Stimulated activated CD8-positive, alpha-beta memory T cell treated with anti-CD3 and anti-CD28 coated beads, Interleukin-2, amount 100 ng/mL, for 48 hours (primary cell): ENCODE data around the gene MID1.

Experiments used
- DNase-seq, 2 donors: peaks; one replicate each; pipeline ENCODE4 v3.0.0-alpha.2; 2020; ENCODE audit warnings: low read depth in 2 of 2

The MID1 gene

GRCh38 chrX:10620121-10620699, at the start of gene MID1:
Gene MID1 (minus strand): TSS chrX:10620585. CDS start chrX:10567547, 53,038 bp downstream.
- no peak for DNase-seq

DNA sequence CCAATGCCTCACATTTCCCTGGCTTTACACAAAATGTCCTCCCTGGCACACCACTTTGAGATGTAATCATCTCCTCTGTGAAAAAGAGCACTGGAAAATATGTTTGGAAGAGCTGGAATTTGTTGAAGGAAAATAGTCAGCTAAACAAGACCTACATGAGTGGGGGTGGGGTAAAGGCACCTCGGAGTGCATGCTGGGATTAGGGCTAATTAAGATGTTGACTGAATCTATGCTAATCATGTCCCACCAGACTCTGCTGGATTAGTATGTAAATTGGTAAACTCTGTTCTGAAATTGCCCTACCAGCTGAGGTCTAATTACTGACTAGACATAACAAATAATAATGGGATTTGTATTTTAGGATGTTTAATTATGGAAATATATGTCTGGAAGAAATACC, 46.8 kb upstream of the MID1 start:
- no peak for DNase-seq

DNA sequence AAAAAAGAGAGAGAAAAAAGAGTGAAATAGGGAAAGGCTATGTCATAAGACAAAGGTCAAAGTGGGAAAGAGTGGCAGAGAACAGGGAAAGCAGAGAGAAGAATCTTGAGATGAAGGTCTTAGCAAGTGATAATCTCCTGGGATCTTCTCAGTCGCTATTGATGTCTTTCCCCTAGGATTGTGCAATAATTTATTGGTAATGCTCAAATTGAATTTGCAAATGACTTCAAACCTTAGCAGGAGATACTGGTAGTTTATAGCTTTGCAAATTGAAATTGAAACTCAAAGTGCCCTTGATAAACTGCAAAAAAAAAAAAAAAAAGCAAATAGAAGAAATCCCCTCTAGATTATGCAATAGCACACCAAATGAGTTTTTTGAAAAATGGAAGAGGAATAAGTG, 45.7 kb upstream of the MID1 start:
- no peak for DNase-seq

- no peak for DNase-seq
Measured at GRCh38 chrX:10665681-10666080, 45.3 kb upstream of the MID1 start.

GRCh38 chrX:10660171-10660570, 39.8 kb upstream of the MID1 start:
- DNase-seq, result no peak

- no peak for DNase-seq
Measured at GRCh38 chrX:10656214-10656613, 35.8 kb upstream of the MID1 start.

- no peak for DNase-seq
Measured at GRCh38 chrX:10654960-10655359, 34.6 kb upstream of the MID1 start.

- DNase-seq, result no peak
Measured at GRCh38 chrX:10653302-10653701, 32.9 kb upstream of the MID1 start.

GRCh38 chrX:10649265-10649664, 28.9 kb upstream of the MID1 start:
- DNase-seq, result no peak

- DNase-seq, result no peak
Measured at GRCh38 chrX:10648614-10649013, 28.2 kb upstream of the MID1 start.

DNA sequence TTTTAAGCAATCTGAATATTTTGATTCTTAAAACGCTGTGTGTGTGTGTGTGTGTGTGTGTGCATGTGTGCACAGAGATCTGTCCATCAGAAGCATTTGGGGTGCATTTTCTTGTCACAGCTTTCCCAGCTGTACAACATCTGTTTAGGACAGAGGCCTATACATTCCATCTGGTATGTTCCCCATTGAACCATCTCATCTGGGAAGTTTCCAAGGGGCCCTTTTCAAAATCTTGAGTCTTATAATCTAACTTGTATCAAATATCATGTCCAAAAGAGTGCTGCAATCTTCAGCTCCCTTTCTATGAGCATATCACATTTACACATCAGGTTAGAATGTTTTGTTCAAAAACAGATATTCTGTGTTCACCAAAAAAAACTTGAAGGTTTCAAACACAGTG, 16.5 kb upstream of the MID1 start:
- no peak for DNase-seq

DNA sequence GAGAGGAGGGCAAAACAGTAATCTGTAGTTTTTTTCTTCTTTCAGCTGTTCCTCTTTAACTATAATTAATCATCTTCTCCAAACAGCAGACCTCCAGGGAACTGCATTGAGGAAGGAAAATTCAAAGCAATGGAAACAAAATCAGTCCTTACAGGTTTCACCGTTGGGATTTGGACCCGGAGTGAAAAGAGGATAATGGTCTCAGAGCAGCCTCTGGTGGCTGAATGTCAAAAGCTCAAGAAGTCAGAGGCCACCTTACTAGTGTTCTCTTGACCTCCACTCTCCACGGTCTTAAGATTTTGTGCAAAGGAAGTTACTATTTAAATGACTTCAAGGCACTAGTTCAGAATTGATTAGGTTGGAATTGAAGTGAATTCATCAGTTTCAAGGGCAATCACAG, 16.0 kb upstream of the MID1 start:
- DNase-seq, result no peak

DNA sequence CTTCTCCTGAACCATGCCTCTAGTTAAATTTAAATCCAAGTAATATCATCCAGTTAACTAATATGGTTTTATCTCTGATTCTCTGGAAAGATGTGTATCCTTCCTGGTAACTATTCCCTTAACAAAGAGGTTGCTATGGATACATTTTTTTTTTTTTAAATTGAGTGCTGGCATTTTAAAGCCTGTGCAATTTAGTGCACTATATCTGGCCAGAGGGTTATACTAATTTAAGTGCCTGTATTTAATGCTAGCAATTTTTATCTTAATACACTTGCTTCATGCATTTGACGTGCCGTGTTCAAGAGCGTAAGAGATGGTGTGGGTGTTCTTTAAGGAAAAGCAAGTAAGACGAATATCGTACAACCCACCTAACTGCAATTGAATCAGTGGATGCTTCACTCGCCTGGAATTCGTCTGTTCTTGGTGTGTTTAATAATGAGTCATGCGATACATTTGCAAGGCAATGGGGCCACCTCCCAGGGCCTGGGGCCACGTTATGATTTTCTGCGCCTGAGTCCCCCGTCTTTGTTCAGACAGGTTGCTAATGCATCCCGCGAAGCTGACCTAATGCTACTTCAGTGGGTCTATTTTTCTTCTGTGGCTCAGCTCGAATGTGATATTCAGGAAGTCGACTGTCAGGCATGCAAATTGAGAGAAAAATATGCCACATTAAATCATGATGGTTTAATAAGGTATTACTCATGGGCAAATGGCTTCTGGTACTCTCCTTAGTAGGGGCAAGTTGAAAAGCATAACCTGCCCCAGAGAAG, 14.2 kb upstream of the MID1 start:
- no peak for DNase-seq

DNA sequence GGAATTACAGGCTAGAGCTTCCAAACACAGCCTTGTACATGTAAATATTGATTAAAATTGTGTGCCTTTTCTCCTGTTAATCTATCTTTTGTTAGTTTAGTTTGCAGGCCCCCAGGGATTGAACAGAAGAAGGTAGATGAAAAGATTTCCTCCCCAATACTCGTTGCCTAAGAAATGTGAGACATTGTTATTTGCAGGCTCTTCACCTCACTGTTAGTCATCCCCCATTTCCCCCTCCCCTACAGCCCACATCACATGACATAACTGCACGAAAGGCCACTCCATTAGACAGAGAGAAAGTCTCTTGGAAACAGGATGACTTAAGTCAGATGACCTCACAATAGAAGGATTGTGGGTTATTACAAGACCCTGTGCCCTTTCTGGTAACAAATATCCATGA, 13.3 kb upstream of the MID1 start:
- DNase-seq, result no peak

GRCh38 chrX:10631416-10632145, 11.2 kb upstream of the MID1 start:
- DNase-seq, result no peak

DNA sequence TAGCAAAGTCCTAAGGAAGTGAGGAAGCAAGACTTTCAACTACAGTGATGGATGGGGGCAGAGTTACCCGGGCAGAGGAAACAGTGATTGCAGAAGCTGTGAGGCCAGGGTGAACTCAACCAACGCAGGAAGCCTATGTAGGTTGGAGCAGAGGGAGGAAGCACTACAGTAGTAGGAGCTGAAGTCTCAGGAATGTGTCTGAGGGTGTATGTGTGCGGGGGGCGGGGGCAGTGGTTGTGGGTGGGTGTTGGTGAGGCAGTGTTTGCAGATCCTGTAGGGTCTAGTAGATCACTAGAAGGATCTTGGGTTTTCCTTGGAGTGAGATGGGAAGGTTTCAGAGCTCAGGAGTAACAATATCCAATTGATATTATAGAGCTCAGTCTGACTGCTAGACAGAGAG, 9.9 kb upstream of the MID1 start:
- DNase-seq, result no peak

DNA sequence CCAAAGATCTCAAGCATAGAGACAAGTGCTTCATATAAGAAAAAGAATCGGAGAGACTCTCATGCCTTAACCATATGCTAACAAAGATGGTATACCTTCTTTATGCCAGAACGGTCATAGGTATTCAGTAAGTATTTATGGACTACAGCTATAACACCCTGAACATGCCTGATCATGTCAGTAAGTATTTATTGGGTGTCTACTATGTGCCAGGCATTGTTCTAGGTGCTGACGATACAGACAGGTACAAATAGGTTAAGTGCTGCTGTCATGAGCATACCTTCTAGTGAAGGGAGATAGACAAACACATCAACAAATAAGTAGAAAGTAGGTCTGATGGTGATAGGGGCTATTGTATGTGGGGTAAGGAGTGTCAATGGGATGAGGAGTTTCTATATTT, 9.5 kb upstream of the MID1 start:
- DNase-seq, result no peak

DNA sequence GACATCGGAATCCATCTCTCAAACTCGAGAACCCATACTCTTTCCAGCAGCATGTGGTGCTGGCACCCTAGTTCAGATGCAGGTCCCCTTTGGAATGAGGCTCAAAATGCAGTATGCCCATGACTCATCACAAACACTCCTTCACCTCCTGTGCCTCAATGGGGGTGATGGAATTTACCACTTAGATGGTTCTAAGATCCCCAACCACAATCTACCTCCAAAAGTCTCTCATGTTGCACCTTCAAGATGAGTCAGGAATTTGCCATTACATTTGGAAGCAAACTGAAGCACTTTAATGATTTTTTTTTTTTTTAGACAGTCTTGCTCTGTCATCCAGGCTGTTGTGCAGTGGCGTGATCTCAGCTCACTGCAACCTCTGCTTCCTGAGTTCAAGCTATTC, 8.5 kb upstream of the MID1 start:
- DNase-seq, result no peak

DNA sequence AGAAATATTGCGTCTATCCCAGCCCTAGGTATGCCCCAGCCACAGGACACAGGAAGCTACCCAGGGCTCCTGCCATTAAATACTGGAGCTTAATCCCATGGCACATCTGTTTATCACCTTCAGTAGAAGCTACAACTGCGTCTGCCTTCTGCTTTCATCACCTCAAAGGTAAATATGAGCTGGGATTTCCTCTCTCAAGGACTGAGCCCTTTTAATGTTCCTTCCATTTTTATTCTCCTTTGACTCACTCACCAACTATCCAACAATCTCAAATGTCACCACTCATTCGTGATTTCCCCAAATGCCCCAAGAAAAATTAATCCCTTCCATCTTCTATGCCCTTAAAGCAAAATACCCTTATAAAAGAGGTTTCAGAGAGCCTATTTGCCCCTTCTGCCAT, 1.8 kb upstream of the MID1 start:
- no peak for DNase-seq

GRCh38 chrX:10619425-10620046, 849 bp downstream of the MID1 start:
- DNase-seq, result no peak

- no peak for DNase-seq
Measured at GRCh38 chrX:10618961-10619360, 1.4 kb downstream of the MID1 start.

- no peak for DNase-seq
Measured at GRCh38 chrX:10617999-10618351, 2.4 kb downstream of the MID1 start.
